ENCODE results near the gene KCNIP1.

- TF ChIP-seq CTCF (IDR thresholded peaks at IDR 0.05) (no peak), POLR2A (IDR thresholded peaks at IDR 0.05) (no peak)
Observed at GRCh38 chr5:170700503-170700902, 196.7 kb downstream of the KCNIP1 start.

Measured in esophagus squamous epithelium (tissue), 4 donors.